GM23338 (cell line): Measurements from ENCODE around the gene BYSL. TPM values are rescaled to one million over a fixed set of nuclear protein-coding genes. Genes with fewer than 3 reads are reported as not detected.
A peak's percentile ranks its signal among the peaks of the same experiment; 100 is the strongest.

Source experiments
- ATAC-seq: fragments of 200-7000 bp; cut with Tn5 transposase; 3 replicates; pipeline ENCODE4 v1.9.1; 2020
- DNase-seq: peaks from one replicate; pipeline ENCODE4 v3.0.0-alpha.2; 2015; ENCODE audit warnings: low spot score
- H2AFZ ChIP-seq: fragments of 200-600 bp; sonication (generic); 2 replicates; pipeline ENCODE4 v1.8.0; 2016; ENCODE audit warnings: antibody characterized with exemption, mild to moderate bottlenecking, moderate library complexity
- H3F3A ChIP-seq: fragments of 200-600 bp; sonication (generic); replicated peaks from 2 replicates; pipeline ENCODE4 v1.8.0; 2017; ENCODE audit warnings: antibody characterized with exemption, mixed run types, low read depth
- H3K27ac ChIP-seq: fragments of 200-600 bp; sonication (generic); 2 replicates; pipeline ENCODE4 v1.6.1; 2016; ENCODE audit warnings: low read depth
- H3K27me3 ChIP-seq: fragments of 200-600 bp; sonication (generic); 2 replicates; pipeline ENCODE4 v1.8.0; 2016; ENCODE audit warnings: mild to moderate bottlenecking, mixed run types, moderate library complexity; ENCODE audit not compliant: insufficient read depth
- H3K36me3 ChIP-seq: fragments of 200-600 bp; sonication (generic); 2 replicates; pipeline ENCODE4 v1.8.0; 2016; ENCODE audit warnings: mild to moderate bottlenecking; ENCODE audit not compliant: insufficient read depth
- H3K4me1 ChIP-seq: fragments of 200-600 bp; sonication (generic); 2 replicates; pipeline ENCODE4 v1.8.0; 2016; ENCODE audit warnings: mild to moderate bottlenecking, moderate library complexity; ENCODE audit not compliant: insufficient read depth
- H3K4me2 ChIP-seq: fragments of 200-600 bp; sonication (generic); 2 replicates; pipeline ENCODE4 v1.7.1; 2017; ENCODE audit warnings: mixed run types
- H3K4me3 ChIP-seq: fragments of 200-600 bp; sonication (generic); 2 replicates; pipeline ENCODE4 v1.6.1; 2016; ENCODE audit warnings: mixed run types
- H3K79me2 ChIP-seq: fragments of 200-600 bp; sonication (generic); replicated peaks from 2 replicates; pipeline ENCODE4 v1.8.0; 2017; ENCODE audit warnings: mild to moderate bottlenecking; ENCODE audit not compliant: insufficient read depth
- H3K9me2 ChIP-seq: fragments of 200-600 bp; sonication (generic); 2 replicates; pipeline ENCODE4 v1.8.0; 2017; ENCODE audit not compliant: insufficient read depth
- H4K20me1 ChIP-seq: fragments of 200-600 bp; sonication (generic); replicated peaks from 2 replicates; pipeline ENCODE4 v1.8.0; 2017; ENCODE audit warnings: mild to moderate bottlenecking; ENCODE audit not compliant: insufficient read depth
- H3K27ac Mint-ChIP-seq: 2 replicates; pipeline ENCODE4 v1.8.0; 2020; ENCODE audit warnings: inconsistent platforms, mild to moderate bottlenecking, moderate library complexity, mixed read lengths
- H3K27me3 Mint-ChIP-seq: 3 replicates; pipeline ENCODE4 v1.8.0; 2022; ENCODE audit warnings: low read depth, mild to moderate bottlenecking, moderate library complexity, mixed read lengths, inconsistent platforms; ENCODE audit not compliant: insufficient read depth, poor library complexity
- H3K36me3 Mint-ChIP-seq: 3 replicates; pipeline ENCODE4 v1.8.0; 2021; ENCODE audit warnings: low read depth, mild to moderate bottlenecking, inconsistent platforms, moderate library complexity, mixed read lengths
- H3K4me1 Mint-ChIP-seq: 3 replicates; pipeline ENCODE4 v1.8.0; 2020; ENCODE audit warnings: mild to moderate bottlenecking, inconsistent platforms, mixed read lengths
- H3K4me3 Mint-ChIP-seq: 3 replicates; pipeline ENCODE4 v1.8.0; 2021; ENCODE audit warnings: moderate library complexity, mild to moderate bottlenecking, inconsistent platforms, mixed read lengths
- H3K9me3 Mint-ChIP-seq: 3 replicates; pipeline ENCODE4 v1.8.0; 2020; ENCODE audit warnings: moderate library complexity, mild to moderate bottlenecking, inconsistent platforms, mixed read lengths
- CREB1 ChIP-seq: fragments of 250-450 bp; sonication (Bioruptor Pico); IDR thresholded peaks from 2 replicates; pipeline ENCODE4 v1.5.0; 2020; ENCODE audit warnings: low read depth, mild to moderate bottlenecking, moderate library complexity
- EZH2 ChIP-seq: fragments of 200-600 bp; sonication (generic); IDR thresholded peaks from one replicate; pipeline ENCODE4 v1.8.0; 2017; ENCODE audit warnings: antibody characterized with exemption, mild to moderate bottlenecking, low read depth; ENCODE audit not compliant: unreplicated experiment
- EZH2phosphoT487 ChIP-seq: fragments of 200-600 bp; sonication (generic); IDR thresholded peaks from one replicate; pipeline ENCODE4 v1.8.1; 2018; ENCODE audit warnings: antibody characterized with exemption; ENCODE audit not compliant: unreplicated experiment
- JUNB ChIP-seq: IDR thresholded peaks from one replicate; pipeline ENCODE4 v1.6.1; 2016; ENCODE audit warnings: antibody characterized with exemption; ENCODE audit not compliant: unreplicated experiment
- NANOG ChIP-seq: IDR thresholded peaks from 2 replicates; pipeline ENCODE4 v1.6.1; 2016; ENCODE audit warnings: antibody characterized with exemption, borderline replicate concordance
- POLR2AphosphoS5 ChIP-seq: IDR thresholded peaks from 2 replicates; pipeline ENCODE4 v1.6.1; 2016; ENCODE audit warnings: antibody characterized with exemption, low read depth
- REST ChIP-seq: IDR thresholded peaks from one replicate; pipeline ENCODE4 v1.6.1; 2018; ENCODE audit warnings: antibody characterized with exemption; ENCODE audit not compliant: unreplicated experiment
- STAT1 ChIP-seq: IDR thresholded peaks from one replicate; pipeline ENCODE4 v1.6.1; 2016; ENCODE audit warnings: antibody characterized with exemption; ENCODE audit not compliant: unreplicated experiment
- ZNF114 ChIP-seq: fragments of 250-450 bp; sonication (Bioruptor Pico); IDR thresholded peaks from 2 replicates; pipeline ENCODE4 v1.5.0; 2020; ENCODE audit warnings: mild to moderate bottlenecking, moderate library complexity
- ZNF331 ChIP-seq: fragments of 250-450 bp; sonication (Bioruptor Pico); IDR thresholded peaks from 2 replicates; pipeline ENCODE4 v1.5.0; 2020; ENCODE audit warnings: low read depth, mild to moderate bottlenecking, moderate library complexity
- ZNF462 ChIP-seq: fragments of 250-450 bp; sonication (Bioruptor Pico); IDR thresholded peaks from 2 replicates; pipeline ENCODE4 v1.5.0; 2020; ENCODE audit warnings: mild to moderate bottlenecking, moderate library complexity
- polyA plus RNA-seq: library from polyadenylated mRNA; unstranded; fragments of >200 nt; fragmentation: Nextera tagmentation; extraction: Ambion mirVana; gene quantifications from 2 replicates; pipeline ENCODE4 v1.2.1, GENCODE V29; 2016
- total RNA-seq: library from RNA; depleted of rRNA; stranded (reverse); fragments of >200 nt; shearing (Covaris generic); gene quantifications from 2 replicates; pipeline ENCODE4 v1.2.3, GENCODE V29; 2014
- TF ChIP-seq, protein P1 (sequence below), 2 experiments: fragments of 200-600 bp in 1 of 2; sonication (generic) in 1 of 2; conservative IDR thresholded peaks; 2 replicates each; pipeline versions ENCODE4 v1.5.1 to v1.6.1; 2016 to 2017; ENCODE audit warnings: antibody characterized with exemption in 2 of 2, low read depth in 2 of 2, mild to moderate bottlenecking in 2 of 2, moderate library complexity in 1 of 2
- TF ChIP-seq, protein P2 (sequence below): IDR thresholded peaks from 2 replicates; pipeline ENCODE4 v1.6.1; 2016; ENCODE audit warnings: antibody characterized with exemption

The BYSL gene
- total and polyA plus RNA-seq, 2 experiments from 2014 or later = 33.7 to 35.3 TPM

- H3K27ac Mint-ChIP-seq = no peak overlapping the region
- DNase-seq (no peak), ATAC-seq (no peak)
- Histone ChIP-seq H3K27me3 (no peaks in the 10 kb centered on the region), H3K4me1 (peaks cover 33% of the 10 kb centered on the region), H3K79me2 (0 out of 2 replicates have a peak, but pooled peaks cover 6% of the 10 kb centered on the region), H3K4me3 (peak overlapping the region; percentile 98; the same call in 1 of the 2 replicates), H3F3A (peaks cover 49% of the 10 kb centered on the region), H3K9me2 (no peaks in the 10 kb centered on the region), H4K20me1 (peaks cover 24% of the 10 kb centered on the region), H3K4me2 (peak overlapping the region; percentile 99; the same call in 1 of the 2 replicates), H3K27ac (no peak overlapping the region), H3K36me3 (peaks cover 11% of the 10 kb centered on the region), H2AFZ (no peak overlapping the region)
- peaks cover 26% of the 10 kb centered on the region for H3K27me3 Mint-ChIP-seq
- H3K9me3 Mint-ChIP-seq = no peaks in the 10 kb centered on the region
- peaks cover 39% of the 10 kb centered on the region for H3K4me1 Mint-ChIP-seq
- H3K4me3 Mint-ChIP-seq = peak overlapping the region; percentile 27; the same call in 1 of the 3 replicates
- TF ChIP-seq JUNB (no peak), NANOG (no peak), POLR2AphosphoS5 (no peak), EZH2phosphoT487 (no peak), ZNF331 (CRISPR knock-in tag) (no peak), EZH2 (no peak), ZNF462 (CRISPR knock-in tag) (no peak), ZNF114 (CRISPR knock-in tag) (no peak), CREB1 (no peak), REST (no peak), STAT1 (no peak)
- TF ChIP-seq, protein P1, sequence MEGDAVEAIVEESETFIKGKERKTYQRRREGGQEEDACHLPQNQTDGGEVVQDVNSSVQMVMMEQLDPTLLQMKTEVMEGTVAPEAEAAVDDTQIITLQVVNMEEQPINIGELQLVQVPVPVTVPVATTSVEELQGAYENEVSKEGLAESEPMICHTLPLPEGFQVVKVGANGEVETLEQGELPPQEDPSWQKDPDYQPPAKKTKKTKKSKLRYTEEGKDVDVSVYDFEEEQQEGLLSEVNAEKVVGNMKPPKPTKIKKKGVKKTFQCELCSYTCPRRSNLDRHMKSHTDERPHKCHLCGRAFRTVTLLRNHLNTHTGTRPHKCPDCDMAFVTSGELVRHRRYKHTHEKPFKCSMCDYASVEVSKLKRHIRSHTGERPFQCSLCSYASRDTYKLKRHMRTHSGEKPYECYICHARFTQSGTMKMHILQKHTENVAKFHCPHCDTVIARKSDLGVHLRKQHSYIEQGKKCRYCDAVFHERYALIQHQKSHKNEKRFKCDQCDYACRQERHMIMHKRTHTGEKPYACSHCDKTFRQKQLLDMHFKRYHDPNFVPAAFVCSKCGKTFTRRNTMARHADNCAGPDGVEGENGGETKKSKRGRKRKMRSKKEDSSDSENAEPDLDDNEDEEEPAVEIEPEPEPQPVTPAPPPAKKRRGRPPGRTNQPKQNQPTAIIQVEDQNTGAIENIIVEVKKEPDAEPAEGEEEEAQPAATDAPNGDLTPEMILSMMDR (conservative IDR thresholded peaks at IDR 0.05; ENCODE audit: low read depth in 2 of 2) = no peak
- TF ChIP-seq, protein P2, sequence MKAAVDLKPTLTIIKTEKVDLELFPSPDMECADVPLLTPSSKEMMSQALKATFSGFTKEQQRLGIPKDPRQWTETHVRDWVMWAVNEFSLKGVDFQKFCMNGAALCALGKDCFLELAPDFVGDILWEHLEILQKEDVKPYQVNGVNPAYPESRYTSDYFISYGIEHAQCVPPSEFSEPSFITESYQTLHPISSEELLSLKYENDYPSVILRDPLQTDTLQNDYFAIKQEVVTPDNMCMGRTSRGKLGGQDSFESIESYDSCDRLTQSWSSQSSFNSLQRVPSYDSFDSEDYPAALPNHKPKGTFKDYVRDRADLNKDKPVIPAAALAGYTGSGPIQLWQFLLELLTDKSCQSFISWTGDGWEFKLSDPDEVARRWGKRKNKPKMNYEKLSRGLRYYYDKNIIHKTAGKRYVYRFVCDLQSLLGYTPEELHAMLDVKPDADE = no peak
- H3K36me3 Mint-ChIP-seq = peaks cover 29% of the 10 kb centered on the region
Observed at GRCh38 chr6:41937861-41938574, 16.7 kb downstream of the BYSL start.
